GM10248 (cell line): ENCODE measurements around the gene HAX1.
A peak's percentile ranks its signal among the peaks of the same experiment; 100 is the strongest.
"Not testable (repeated sequence)": the region's sequence is repeated elsewhere in the genome, so short reads cannot be mapped to it uniquely, and the experiment has no call there.

Experiments used
- CTCF ChIA-PET: fragments of 300-600 bp; sonication (Branson Sonifier 250); formaldehyde crosslinking; extraction: SDS; loops from one replicate; lab custom pipeline; 2021; ENCODE audit warnings: antibody characterized with exemption; lab: Yijun Ruan, JAX
- POLR2A ChIA-PET: fragments of 350-650 bp; sonication (Branson Sonifier 250); formaldehyde crosslinking; extraction: SDS; loops from one replicate; lab custom pipeline; 2020; ENCODE audit warnings: antibody characterized with exemption; lab: Yijun Ruan, JAX
- DNase-seq: peaks from one replicate; pipeline ENCODE4 v3.0.0; 2012; ENCODE audit errors: extremely low spot score
- CTCF ChIP-seq: IDR thresholded peaks from 2 replicates; pipeline ENCODE4 v1.5.1; 2012; ENCODE audit warnings: mild to moderate bottlenecking, low read depth; ENCODE audit errors: extremely low read depth, missing control alignments, control extremely low read depth

The HAX1 gene

DNA sequence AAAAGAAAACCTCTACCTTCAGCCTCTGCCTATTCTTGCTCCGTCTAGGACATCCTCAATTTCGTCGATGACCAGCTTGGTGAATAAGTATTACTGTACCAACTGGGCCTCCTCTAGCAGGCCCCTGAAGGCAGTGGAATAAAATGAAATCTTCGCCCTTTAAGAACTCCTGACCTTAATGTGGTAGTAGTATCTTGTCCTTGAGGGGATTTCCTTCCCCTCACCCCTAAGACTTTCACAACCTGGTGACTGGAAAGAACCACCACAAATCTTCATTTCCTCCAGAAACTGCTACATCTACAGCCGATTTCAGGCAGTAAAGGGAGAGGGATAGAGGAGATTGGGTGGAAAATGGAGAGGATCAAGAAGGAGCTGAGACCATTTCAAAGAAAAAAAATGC, 1.6 kb upstream of the HAX1 start:
- no peak for TF ChIP-seq CTCF
- CTCF ChIA-PET: interaction anchor here (0.9 to 4.7 kb wide), 9 partner anchors 11 to 284 kb away, joined by 3 to 43 read pairs (median 6); partner anchors contain the start of genes RAB13 and UBAP2L
- POLR2A ChIA-PET: interaction anchor here (1.6 kb wide), 1 partner anchor 280 kb away, joined by 3 read pairs; the partner anchor contains the start of gene RPS27
- DNase-seq: peak; percentile 34

DNA sequence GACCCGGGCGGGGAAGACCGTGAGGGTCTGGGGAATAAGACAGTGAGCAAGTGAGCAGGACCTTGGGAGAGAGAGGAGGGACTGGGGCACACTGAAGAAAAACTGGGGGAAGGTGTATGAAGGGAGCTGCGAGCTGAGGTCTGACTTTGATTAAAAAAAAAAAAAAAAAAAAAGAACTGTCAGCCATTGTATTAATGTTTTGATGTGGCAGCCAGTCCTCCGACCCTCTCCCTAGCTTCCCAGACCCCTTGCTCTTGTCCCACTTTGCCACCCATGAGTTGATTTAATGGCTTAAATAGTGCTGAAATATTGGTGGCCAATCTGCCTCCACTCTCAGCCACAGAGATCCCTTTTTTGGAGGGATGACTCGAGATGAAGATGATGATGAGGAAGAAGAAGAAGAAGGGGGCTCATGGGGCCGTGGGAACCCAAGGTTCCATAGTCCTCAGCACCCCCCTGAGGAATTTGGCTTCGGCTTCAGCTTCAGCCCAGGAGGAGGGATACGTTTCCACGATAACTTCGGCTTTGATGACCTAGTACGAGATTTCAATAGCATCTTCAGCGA, 652 bp downstream of the HAX1 start:
- ChIA-PET CTCF (interaction anchor here (0.8 to 4.7 kb wide), 10 partner anchors 14 to 475 kb away, joined by 3 to 43 read pairs (median 4); partner anchors contain the start of gene TPM3), POLR2A (no interaction called here)
- TF ChIP-seq CTCF: no peak
- no peak for DNase-seq

DNA sequence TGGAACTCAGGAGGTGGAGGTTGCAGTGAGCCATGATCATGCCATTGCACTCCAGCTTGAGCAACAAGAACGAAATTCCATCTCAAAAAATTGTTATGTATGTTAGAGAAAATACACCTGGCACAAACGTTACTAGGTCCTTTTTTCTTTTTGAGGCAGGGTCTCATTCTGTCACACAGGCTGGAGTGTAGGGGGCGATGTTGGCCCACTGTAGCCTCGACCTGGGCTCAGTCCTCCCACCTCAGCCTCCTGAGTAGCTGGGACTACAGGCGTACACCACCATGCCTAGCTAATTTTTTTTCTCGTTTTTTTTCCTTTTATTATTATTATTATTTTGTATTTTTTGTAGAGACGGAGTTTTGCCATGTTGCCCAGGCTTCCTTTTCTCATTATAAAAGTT, 4.4 kb downstream of the HAX1 start:
- TF ChIP-seq CTCF: peak; percentile 25
- no peak for DNase-seq
- POLR2A ChIA-PET: no interaction called here
- CTCF ChIA-PET: interaction anchor here (1.0 to 3.3 kb wide), 4 partner anchors 54 to 75 kb away, joined by 3 to 22 read pairs (median 4); no protein-coding TSS in a partner anchor

DNA sequence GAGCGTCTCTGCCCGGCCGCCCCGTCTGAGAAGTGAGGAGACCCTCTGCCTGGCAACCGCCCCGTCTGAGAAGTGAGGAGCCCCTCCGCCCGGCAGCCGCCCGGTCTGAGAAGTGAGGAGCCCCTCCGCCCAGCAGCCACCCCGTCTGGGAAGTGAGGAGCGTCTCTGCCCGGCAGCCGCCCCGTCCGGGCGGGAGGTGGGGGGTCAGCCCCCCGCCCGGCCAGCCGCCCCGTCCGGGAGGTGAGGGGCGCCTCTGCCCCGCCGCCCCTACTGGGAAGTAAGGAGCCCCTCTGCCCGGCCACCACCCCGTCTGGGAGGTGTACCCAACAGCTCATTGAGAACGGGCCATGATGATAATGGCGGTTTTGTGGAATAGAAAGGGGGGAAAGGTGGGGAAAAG, 15.2 kb downstream of the HAX1 start:
- POLR2A ChIA-PET, CTCF ChIA-PET, DNase-seq: not testable (repeated sequence)

DNA sequence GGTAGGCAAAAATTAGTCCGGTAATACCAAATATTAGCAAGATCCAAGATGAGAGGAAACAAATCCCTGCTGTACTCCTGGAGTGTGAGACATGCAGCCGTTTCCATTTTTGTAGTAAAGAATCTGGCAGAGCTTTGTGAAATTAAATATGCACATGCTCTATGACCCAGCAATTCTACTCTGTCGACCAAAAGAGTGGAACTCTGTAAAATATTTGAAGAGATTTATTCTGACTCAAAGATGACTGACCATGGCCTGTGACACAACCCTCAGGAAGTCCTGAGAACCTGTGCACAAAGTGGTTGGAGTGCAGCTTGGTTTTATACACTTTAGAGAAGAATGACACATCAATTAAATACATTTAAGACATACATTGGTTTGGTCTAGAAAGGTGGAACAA, 16.2 kb downstream of the HAX1 start:
- ChIA-PET CTCF (no interaction called here), POLR2A (no interaction called here)

GRCh38 chr1:154290921-154291320, 18.5 kb downstream of the HAX1 start:
- ChIA-PET POLR2A (interaction anchor here (0.6 kb wide), 1 partner anchor 191 kb away, joined by 3 read pairs; no protein-coding TSS in a partner anchor), CTCF (interaction anchor here (1.1 to 1.9 kb wide), 2 partner anchors 10 to 25 kb away, joined by 4 read pairs; no protein-coding TSS in a partner anchor)
- no peak for TF ChIP-seq CTCF
- no peak for DNase-seq

More for the DNA sequence above, 16.2 kb downstream of the HAX1 start:
- DNase-seq: no peak
- TF ChIP-seq CTCF: no peak
